Suprapubic skin (tissue), 4 donors: ENCODE data around the gene IST1.

Experiments
- EP300 ChIP-seq: sonication (generic); formaldehyde crosslinking; IDR thresholded peaks from one replicate; pipeline ENCODE4 v1.6.1; 2017; ENCODE audit warnings: antibody characterized with exemption
- POLR2A ChIP-seq, 2 donors: fragments of 450-650 bp; IDR thresholded peaks; one replicate each; pipeline ENCODE4 v1.6.1; 2017; ENCODE audit warnings: antibody characterized with exemption in 2 of 2, mild to moderate bottlenecking in 2 of 2, moderate library complexity in 2 of 2
- POLR2AphosphoS5 ChIP-seq, 3 donors: sonication (generic); formaldehyde crosslinking; IDR thresholded peaks; one replicate each; pipeline ENCODE4 v1.6.1; 2017; ENCODE audit warnings: antibody characterized with exemption in 3 of 3
- TF ChIP-seq, protein P1 (sequence below), 2 donors: fragments of 200-600 bp in 1 of 2; fragments of 450-650 bp in 1 of 2; sonication (generic) in 1 of 2; IDR thresholded peaks; one replicate each; pipeline ENCODE4 v1.5.1; 2016 to 2019; ENCODE audit warnings: antibody characterized with exemption in 2 of 2, mild to moderate bottlenecking in 1 of 2, moderate library complexity in 1 of 2

GRCh38 chr16:71933017-71933416, 37.7 kb downstream of the IST1 start:
- TF ChIP-seq, protein P1, sequence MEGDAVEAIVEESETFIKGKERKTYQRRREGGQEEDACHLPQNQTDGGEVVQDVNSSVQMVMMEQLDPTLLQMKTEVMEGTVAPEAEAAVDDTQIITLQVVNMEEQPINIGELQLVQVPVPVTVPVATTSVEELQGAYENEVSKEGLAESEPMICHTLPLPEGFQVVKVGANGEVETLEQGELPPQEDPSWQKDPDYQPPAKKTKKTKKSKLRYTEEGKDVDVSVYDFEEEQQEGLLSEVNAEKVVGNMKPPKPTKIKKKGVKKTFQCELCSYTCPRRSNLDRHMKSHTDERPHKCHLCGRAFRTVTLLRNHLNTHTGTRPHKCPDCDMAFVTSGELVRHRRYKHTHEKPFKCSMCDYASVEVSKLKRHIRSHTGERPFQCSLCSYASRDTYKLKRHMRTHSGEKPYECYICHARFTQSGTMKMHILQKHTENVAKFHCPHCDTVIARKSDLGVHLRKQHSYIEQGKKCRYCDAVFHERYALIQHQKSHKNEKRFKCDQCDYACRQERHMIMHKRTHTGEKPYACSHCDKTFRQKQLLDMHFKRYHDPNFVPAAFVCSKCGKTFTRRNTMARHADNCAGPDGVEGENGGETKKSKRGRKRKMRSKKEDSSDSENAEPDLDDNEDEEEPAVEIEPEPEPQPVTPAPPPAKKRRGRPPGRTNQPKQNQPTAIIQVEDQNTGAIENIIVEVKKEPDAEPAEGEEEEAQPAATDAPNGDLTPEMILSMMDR (IDR thresholded peaks at IDR 0.05), result no peak
- TF ChIP-seq POLR2A (IDR thresholded peaks at IDR 0.05) (no peak), EP300 (no peak), POLR2AphosphoS5 (IDR thresholded peaks at IDR 0.05) (no peak)
